ENCODE data around the gene CNP. TPM values are rescaled to one million over a fixed set of nuclear protein-coding genes. Genes with fewer than 3 reads are reported as not detected.

The CNP gene
- total RNA-seq, 1 experiment from 2014 or later: 51.2 TPM

DNA sequence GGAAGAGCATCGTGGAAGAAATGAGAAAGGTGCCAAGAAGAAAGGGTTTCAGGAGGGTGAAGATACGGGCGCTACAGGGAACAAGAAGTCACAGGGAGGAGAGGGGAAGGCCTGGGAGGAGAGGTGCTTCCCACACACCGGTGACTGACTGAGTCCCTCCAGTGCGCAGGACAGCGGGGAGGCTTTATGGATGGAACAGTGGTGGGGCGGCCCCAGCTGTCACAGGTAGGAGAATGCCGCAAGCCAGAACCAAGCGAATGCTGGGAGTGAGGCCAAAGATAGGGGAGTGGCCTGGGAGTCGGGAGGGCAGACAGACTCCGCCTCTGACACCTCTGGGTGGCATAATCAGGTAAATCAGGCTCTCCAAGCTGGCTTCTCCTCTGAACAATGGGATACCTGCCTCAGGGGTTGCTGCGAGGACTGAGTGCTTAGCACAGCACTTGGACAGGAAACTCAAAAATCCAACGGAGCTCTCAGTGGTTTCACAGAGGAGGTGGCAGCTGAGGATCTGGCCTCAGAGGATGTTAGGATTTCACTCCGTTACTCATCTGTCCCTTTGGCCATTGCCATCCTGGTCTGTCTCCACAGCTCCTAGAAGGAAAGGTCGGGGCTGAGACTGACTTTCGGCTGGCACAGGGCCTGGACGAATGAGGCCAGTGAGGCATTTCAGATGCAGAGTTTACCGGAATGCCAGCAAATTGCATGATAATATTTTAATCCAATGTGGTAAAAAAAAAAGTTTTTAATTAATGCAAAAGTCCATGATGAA, 717 bp upstream of the CNP start:
- peak; percentile 86 for ATAC-seq
- Histone ChIP-seq H2AFZ (ENCODE audit: low read depth, low read length, poor library complexity, severe bottlenecking) (peak overlapping the region; percentile 2), H3K4me3 (replicated peaks in 1 of 2; ENCODE audit: low read depth in 1 of 2, low read length in 2 of 2) (peak overlapping the region; percentile 54 to 77), H4K20me1 (ENCODE audit: insufficient read depth) (no peaks in the 10 kb centered on the region), H3K27ac (ENCODE audit: low read depth, low read length) (peak overlapping the region; percentile 73), H3K4me1 (ENCODE audit: control insufficient read depth in 1 of 2, insufficient read depth in 2 of 2, low read length in 2 of 2) (peaks cover 7 to 22% of the 10 kb centered on the region in 2 experiments), H3K79me2 (ENCODE audit: insufficient read depth, low read length) (peaks cover 18% of the 10 kb centered on the region), H3K9me3 (ENCODE audit: control insufficient read depth in 1 of 2, insufficient read depth in 1 of 2, low read depth in 1 of 2, low read length in 2 of 2) (no peaks in the 10 kb centered on the region), H3K27me3 (ENCODE audit: insufficient read depth, low read length) (no peaks in the 10 kb centered on the region), H3K9me2 (ENCODE audit: insufficient read depth) (no peaks in the 10 kb centered on the region), H3K36me3 (ENCODE audit: control insufficient read depth in 1 of 2, insufficient read depth in 2 of 2, low read length in 2 of 2) (peaks cover 4 to 15% of the 10 kb centered on the region in 2 experiments; a peak in 2 of 4 replicates), H3K4me2 (ENCODE audit: low read length) (peak overlapping the region; percentile 82), H3K9ac (ENCODE audit: low read length) (peak overlapping the region; percentile 83)
- POLR2A ChIA-PET: interaction anchor here (0.7 to 3.0 kb wide), 9 partner anchors 8 to 180 kb away, joined by 3 to 17 read pairs (median 4); partner anchors contain the start of genes DNAJC7, JUP and NKIRAS2
- peak; percentile 82 for DNase-seq (ENCODE audit: low read depth, low spot score)
- TSS peak; percentile 32 for BruUV-seq (replicated peaks)
- TF ChIP-seq, protein P1, sequence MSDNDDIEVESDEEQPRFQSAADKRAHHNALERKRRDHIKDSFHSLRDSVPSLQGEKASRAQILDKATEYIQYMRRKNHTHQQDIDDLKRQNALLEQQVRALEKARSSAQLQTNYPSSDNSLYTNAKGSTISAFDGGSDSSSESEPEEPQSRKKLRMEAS (IDR thresholded peaks at IDR 0.05): no peak
- TF ChIP-seq CEBPB (IDR thresholded peaks at IDR 0.05; ENCODE audit: low read depth) (no peak), CBX3 (IDR thresholded peaks at IDR 0.05; ENCODE audit: low read depth) (no peak), TCF7L2 (IDR thresholded peaks at IDR 0.05; ENCODE audit: borderline replicate concordance, extremely low read depth, insufficient read depth, insufficient read length) (no peak), POLR2A (IDR thresholded peaks at IDR 0.05; ENCODE audit: borderline replicate concordance, extremely low read depth, insufficient read depth, insufficient read length) (no peak), EZH2 (IDR thresholded peaks at IDR 0.05) (no peak), SIN3A (IDR thresholded peaks at IDR 0.05; ENCODE audit: low read depth) (peak; percentile 37; the same call in 1 of the 2 replicates), POLR2AphosphoS5 (IDR thresholded peaks at IDR 0.05; ENCODE audit: low read depth, low read length) (peak; percentile 66), SP1 (IDR thresholded peaks at IDR 0.05; ENCODE audit: low read depth) (no peak), YY1 (IDR thresholded peaks at IDR 0.05; ENCODE audit: extremely low read depth, insufficient replicate concordance, low read depth, low read length) (no peak), EGR1 (IDR thresholded peaks at IDR 0.05; ENCODE audit: low read depth) (no peak)
- RAD21 ChIA-PET (ENCODE audit: low non-redundant PET in 1 of 2, low total read pairs in 2 of 2, uncharacterized antibody in 2 of 2, unreplicated experiment in 2 of 2): interaction anchor here (0.6 to 1.5 kb wide), 4 partner anchors 54 to 444 kb away, joined by 3 to 5 read pairs (median 3); partner anchors contain the start of gene NKIRAS2 (in 2 of the 2)
- CTCF ChIA-PET: interaction anchor here (0.6 to 3.0 kb wide), 6 partner anchors 53 to 228 kb away, joined by 3 to 15 read pairs (median 4); partner anchors contain the start of genes DHX58, DNAJC7 and NKIRAS2
- intact Hi-C loops (cut with micrococcal nuclease): loop anchor here (5.0 kb wide), 1 partner anchor 51 kb away; the partner anchor contains the start of gene DNAJC7
